ENCODE data around the gene LIMS1. TPM values are rescaled to one million over a fixed set of nuclear protein-coding genes. Genes with fewer than 3 reads are reported as not detected.

LIMS1 gene
- total RNA-seq, 1 experiment from 2014 or later: 56.2 TPM

- peaks cover 74% of the 10 kb centered on the region for H3K79me2 ChIP-seq (ENCODE audit: insufficient read depth, low read length)
- TF ChIP-seq YY1 (IDR thresholded peaks at IDR 0.05; ENCODE audit: extremely low read depth, insufficient replicate concordance, low read depth, low read length): no peak
- TF ChIP-seq EGR1 (IDR thresholded peaks at IDR 0.05; ENCODE audit: low read depth): no peak
- TF ChIP-seq RAD21 (IDR thresholded peaks at IDR 0.05; ENCODE audit: low read depth): no peak
- no peak for TF ChIP-seq TCF7L2 (IDR thresholded peaks at IDR 0.05; ENCODE audit: borderline replicate concordance, extremely low read depth, insufficient read depth, insufficient read length)
- no peak for TF ChIP-seq CBX3 (IDR thresholded peaks at IDR 0.05; ENCODE audit: low read depth)
- TF ChIP-seq EZH2phosphoT487 (IDR thresholded peaks at IDR 0.05; ENCODE audit: borderline replicate concordance): no peak
- no peak for TF ChIP-seq SRF (IDR thresholded peaks at IDR 0.05; ENCODE audit: low read depth)
- no peak for TF ChIP-seq POLR2A (IDR thresholded peaks at IDR 0.05; ENCODE audit: borderline replicate concordance, extremely low read depth, insufficient read depth, insufficient read length)
- ChIA-PET RAD21 (ENCODE audit: low non-redundant PET in 1 of 2, low total read pairs in 2 of 2, uncharacterized antibody in 2 of 2, unreplicated experiment in 2 of 2) (no interaction called here), CTCF (no interaction called here), POLR2A (no interaction called here)
- H3K4me3 ChIP-seq (replicated peaks in 1 of 2; ENCODE audit: low read depth in 1 of 2, low read length in 2 of 2): no peak overlapping the region
- no peaks in the 10 kb centered on the region for H3K36me3 ChIP-seq (ENCODE audit: control insufficient read depth in 1 of 2, insufficient read depth in 2 of 2, low read length in 2 of 2)
- no peaks in the 10 kb centered on the region for H3K27me3 ChIP-seq (ENCODE audit: insufficient read depth, low read length)
- no peak overlapping the region for H2AFZ ChIP-seq (ENCODE audit: low read depth, low read length, poor library complexity, severe bottlenecking)
- ATAC-seq: no peak
- no peak for DNase-seq (ENCODE audit: low read depth, low spot score)
- H3K9ac ChIP-seq (ENCODE audit: low read length): no peak overlapping the region
- no peaks in the 10 kb centered on the region for H3K9me2 ChIP-seq (ENCODE audit: insufficient read depth)
- H3K27ac ChIP-seq (ENCODE audit: low read depth, low read length): no peak overlapping the region
- no peaks in the 10 kb centered on the region for H4K20me1 ChIP-seq (ENCODE audit: insufficient read depth)
- no TSS peak for BruUV-seq (replicated peaks)
- intact Hi-C loops (cut with micrococcal nuclease): no loop called here
- no peaks in the 10 kb centered on the region for H3K9me3 ChIP-seq (ENCODE audit: control insufficient read depth in 1 of 2, insufficient read depth in 1 of 2, low read depth in 1 of 2, low read length in 2 of 2)
- H3K4me2 ChIP-seq (ENCODE audit: low read length): no peak overlapping the region
- H3K4me1 ChIP-seq (ENCODE audit: control insufficient read depth in 1 of 2, insufficient read depth in 2 of 2, low read length in 2 of 2): peaks cover 0 to 6% of the 10 kb centered on the region in 2 experiments; a peak in 1 of 4 replicates
Observed at GRCh38 chr2:108570416-108570815, 36.1 kb downstream of the LIMS1 start.

- TF ChIP-seq CEBPB (IDR thresholded peaks at IDR 0.05; ENCODE audit: low read depth) (no peak), ZBTB33 (IDR thresholded peaks at IDR 0.05; ENCODE audit: extremely low read depth, insufficient replicate concordance, low read length) (no peak)
- Histone ChIP-seq H3K9me2 (ENCODE audit: insufficient read depth) (no peaks in the 10 kb centered on the region), H3K27me3 (ENCODE audit: insufficient read depth, low read length) (no peaks in the 10 kb centered on the region), H3K27ac (ENCODE audit: low read depth, low read length) (no peak overlapping the region), H4K20me1 (ENCODE audit: insufficient read depth) (no peaks in the 10 kb centered on the region), H3K9me3 (ENCODE audit: control insufficient read depth in 1 of 2, insufficient read depth in 1 of 2, low read depth in 1 of 2, low read length in 2 of 2) (no peaks in the 10 kb centered on the region), H3K36me3 (ENCODE audit: control insufficient read depth in 1 of 2, insufficient read depth in 2 of 2, low read length in 2 of 2) (no peaks in the 10 kb centered on the region), H3K4me2 (ENCODE audit: low read length) (no peak overlapping the region), H3K9ac (ENCODE audit: low read length) (no peak overlapping the region), H3K4me3 (replicated peaks in 1 of 2; ENCODE audit: low read depth in 1 of 2, low read length in 2 of 2) (no peak overlapping the region), H3K4me1 (ENCODE audit: control insufficient read depth in 1 of 2, insufficient read depth in 2 of 2, low read length in 2 of 2) (peaks cover 0 to 6% of the 10 kb centered on the region in 2 experiments; a peak in 1 of 4 replicates), H3K79me2 (ENCODE audit: insufficient read depth, low read length) (peaks cover 70% of the 10 kb centered on the region), H2AFZ (ENCODE audit: low read depth, low read length, poor library complexity, severe bottlenecking) (no peak overlapping the region)
- POLR2A ChIA-PET: no interaction called here
- ATAC-seq: no peak
- RAD21 ChIA-PET (ENCODE audit: low non-redundant PET in 1 of 2, low total read pairs in 2 of 2, uncharacterized antibody in 2 of 2, unreplicated experiment in 2 of 2): no interaction called here
- CTCF ChIA-PET: interaction anchor here (1.2 kb wide), 1 partner anchor 13 kb away, joined by 3 read pairs; no protein-coding TSS in a partner anchor
- intact Hi-C loops (cut with micrococcal nuclease): no loop called here
- no TSS peak for BruUV-seq (replicated peaks)
- DNase-seq (ENCODE audit: low read depth, low spot score): no peak
Observed at GRCh38 chr2:108571286-108571685, 37.0 kb downstream of the LIMS1 start.
